Astrocyte of the spinal cord (primary cell): ENCODE data around the gene CASQ1.
A peak's percentile ranks its signal among the peaks of the same experiment; 100 is the strongest.

Source experiments
- DNase-seq: peaks from one replicate; pipeline ENCODE4 v3.0.0; 2011; ENCODE audit warnings: low read depth, low spot score
- H3K4me3 ChIP-seq: 2 replicates; pipeline ENCODE4 v1.5.1; 2011; ENCODE audit warnings: low read depth, mild to moderate bottlenecking, low read length, moderate library complexity
- in situ Hi-C: cut with HindIII; loops from 2 replicates; pipeline ENCODE4 v1.10.0; 2017; ENCODE audit warnings: low sequenced_read_pairs
- TF ChIP-seq, protein P1 (sequence below): IDR thresholded peaks from 2 replicates; pipeline ENCODE4 v1.5.1; 2012; ENCODE audit warnings: low read depth, mild to moderate bottlenecking, low read length, inconsistent platforms

CASQ1 gene

GRCh38 chr1:160210561-160210960 lies 20.2 kb downstream of the CASQ1 start:
- DNase-seq: no peak
- in situ Hi-C loops: no loop called here
- H3K4me3 ChIP-seq: no peak overlapping the region
- TF ChIP-seq, protein P1, sequence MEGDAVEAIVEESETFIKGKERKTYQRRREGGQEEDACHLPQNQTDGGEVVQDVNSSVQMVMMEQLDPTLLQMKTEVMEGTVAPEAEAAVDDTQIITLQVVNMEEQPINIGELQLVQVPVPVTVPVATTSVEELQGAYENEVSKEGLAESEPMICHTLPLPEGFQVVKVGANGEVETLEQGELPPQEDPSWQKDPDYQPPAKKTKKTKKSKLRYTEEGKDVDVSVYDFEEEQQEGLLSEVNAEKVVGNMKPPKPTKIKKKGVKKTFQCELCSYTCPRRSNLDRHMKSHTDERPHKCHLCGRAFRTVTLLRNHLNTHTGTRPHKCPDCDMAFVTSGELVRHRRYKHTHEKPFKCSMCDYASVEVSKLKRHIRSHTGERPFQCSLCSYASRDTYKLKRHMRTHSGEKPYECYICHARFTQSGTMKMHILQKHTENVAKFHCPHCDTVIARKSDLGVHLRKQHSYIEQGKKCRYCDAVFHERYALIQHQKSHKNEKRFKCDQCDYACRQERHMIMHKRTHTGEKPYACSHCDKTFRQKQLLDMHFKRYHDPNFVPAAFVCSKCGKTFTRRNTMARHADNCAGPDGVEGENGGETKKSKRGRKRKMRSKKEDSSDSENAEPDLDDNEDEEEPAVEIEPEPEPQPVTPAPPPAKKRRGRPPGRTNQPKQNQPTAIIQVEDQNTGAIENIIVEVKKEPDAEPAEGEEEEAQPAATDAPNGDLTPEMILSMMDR: no peak

DNA sequence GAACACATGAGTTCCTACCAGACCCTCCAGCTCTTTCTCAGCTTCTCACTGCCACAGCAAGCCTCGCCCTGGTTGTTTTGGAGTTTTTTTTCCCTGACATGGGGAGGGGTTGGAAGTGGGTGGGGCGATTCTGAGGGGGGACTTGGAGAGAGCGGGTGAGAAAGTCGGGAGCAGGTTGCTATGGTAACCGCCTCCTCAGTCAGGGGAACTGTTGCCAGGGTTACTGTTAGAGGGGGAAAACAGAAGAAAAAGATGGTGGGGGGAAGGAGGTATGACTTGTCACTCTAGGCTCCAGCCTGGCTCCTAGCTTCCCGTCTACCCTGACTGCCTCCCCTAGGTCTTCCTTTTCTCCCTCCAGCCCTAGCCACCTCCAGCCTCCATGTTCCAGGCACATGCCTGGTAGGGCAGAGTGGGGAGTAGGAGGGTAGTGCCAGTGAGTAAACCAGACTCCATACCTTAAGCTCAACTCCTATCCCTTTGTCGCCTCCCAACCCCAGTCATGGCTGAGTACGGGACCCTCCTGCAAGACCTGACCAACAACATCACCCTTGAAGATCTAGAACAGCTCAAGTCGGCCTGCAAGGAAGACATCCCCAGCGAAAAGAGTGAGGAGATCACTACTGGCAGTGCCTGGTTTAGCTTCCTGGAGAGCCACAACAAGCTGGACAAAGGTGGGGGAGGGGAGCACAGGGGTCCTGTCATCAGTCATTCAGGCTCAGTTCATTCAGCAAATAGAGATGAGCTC lies 20.8 kb downstream of the CASQ1 start:
- in situ Hi-C loops: no loop called here
- TF ChIP-seq, protein P1: no peak
- no peak overlapping the region for H3K4me3 ChIP-seq
- DNase-seq: no peak

- DNase-seq: no peak
- in situ Hi-C loops: no loop called here
- TF ChIP-seq, protein P1: no peak
- H3K4me3 ChIP-seq: no peak overlapping the region
Measured at GRCh38 chr1:160214481-160215140, 24.2 kb downstream of the CASQ1 start.

DNA sequence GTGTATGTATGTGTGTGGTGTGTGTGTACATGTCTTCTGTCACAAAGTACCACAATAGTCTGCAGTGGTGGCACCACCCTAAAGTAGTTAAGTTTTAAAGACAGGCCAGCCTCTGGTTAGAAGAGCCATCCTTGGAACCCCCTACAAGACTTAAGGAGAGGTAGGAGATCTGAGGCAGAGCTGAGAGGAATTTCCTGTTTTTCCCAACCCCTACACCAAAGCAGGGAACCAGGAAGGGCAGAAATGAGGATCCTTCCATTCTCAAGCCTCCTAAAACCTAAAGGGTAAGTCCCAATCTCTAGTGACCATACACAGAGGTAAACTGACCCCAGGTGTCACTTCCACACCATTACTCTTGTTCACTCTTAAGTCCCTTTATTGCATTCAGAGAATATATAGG lies 25.9 kb downstream of the CASQ1 start:
- DNase-seq: no peak
- in situ Hi-C loops: no loop called here
- TF ChIP-seq, protein P1: no peak
- H3K4me3 ChIP-seq: no peak overlapping the region

DNA sequence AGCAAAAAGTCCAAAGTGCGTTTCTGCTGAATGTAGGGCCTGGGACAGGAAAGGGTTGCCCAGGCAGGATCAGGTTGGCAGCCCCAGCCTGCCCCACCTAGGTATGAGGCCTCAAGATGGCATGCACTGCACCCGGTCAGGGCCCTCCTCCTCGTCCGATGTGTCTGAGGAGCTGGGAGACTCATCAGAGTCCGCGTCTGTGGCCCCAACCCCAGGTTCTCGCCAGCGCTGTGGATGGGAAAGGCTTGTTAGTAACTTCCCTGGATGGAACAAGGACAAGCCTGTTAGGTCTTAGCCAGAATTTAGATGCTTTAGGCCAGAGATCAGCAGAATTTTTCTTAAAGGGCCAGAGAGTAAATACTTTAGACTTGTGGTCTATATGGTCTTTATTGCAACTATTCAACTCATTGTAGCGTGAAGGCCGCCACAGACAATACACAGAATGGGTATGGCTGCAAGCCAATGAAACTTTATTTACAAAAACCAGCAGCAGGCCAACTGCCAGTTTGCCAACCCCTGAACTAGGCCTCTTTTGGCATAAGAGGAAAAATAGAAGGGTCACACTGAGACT lies 27.2 kb downstream of the CASQ1 start:
- TF ChIP-seq, protein P1: no peak
- in situ Hi-C loops: no loop called here
- DNase-seq: no peak
- no peak overlapping the region for H3K4me3 ChIP-seq

- no peak overlapping the region for H3K4me3 ChIP-seq
- in situ Hi-C loops: no loop called here
- peak; percentile 75 for DNase-seq
- TF ChIP-seq, protein P1: peak; percentile 64
Measured at GRCh38 chr1:160219062-160219929, 28.9 kb downstream of the CASQ1 start.
